SK-N-SH (cell line): ENCODE results near the gene TRAM2. TPM values are rescaled to one million over a fixed set of nuclear protein-coding genes. Genes with fewer than 3 reads are reported as not detected.
A peak's percentile ranks its signal among the peaks of the same experiment; 100 is the strongest.

ENCODE experiments used
- CHD2 ChIP-seq: fragments of 150-350 bp; IDR thresholded peaks from 2 replicates; pipeline ENCODE4 v1.6.1; 2018; ENCODE audit warnings: low read length; ENCODE audit not compliant: partially characterized antibody
- CTCF ChIP-seq: fragments of 200-600 bp; sonication (generic); IDR thresholded peaks from 2 replicates; pipeline ENCODE4 v1.6.1; 2017; ENCODE audit warnings: antibody characterized with exemption, mild to moderate bottlenecking, moderate library complexity
- ELF1 ChIP-seq: IDR thresholded peaks from 2 replicates; pipeline ENCODE4 v1.4.0; 2012
- EP300 ChIP-seq, 2 experiments: IDR thresholded peaks; 2 replicates each; pipeline versions ENCODE4 v1.4.0 to v1.6.1; 2012; ENCODE audit warnings: borderline replicate concordance in 1 of 2, low read depth in 1 of 2, low read length in 1 of 2
- EZH2phosphoT487 ChIP-seq: fragments of 200-600 bp; sonication (generic); IDR thresholded peaks from 2 replicates; pipeline ENCODE4 v1.6.1; 2017; ENCODE audit warnings: low read depth, mixed run types, mild to moderate bottlenecking, antibody characterized with exemption, moderate library complexity, borderline replicate concordance
- FOXJ3 ChIP-seq: sonication (generic); formaldehyde crosslinking; IDR thresholded peaks from 2 replicates; pipeline ENCODE4 v1.5.1; 2020; ENCODE audit warnings: mild to moderate bottlenecking, missing genetic modification reagents
- MAX ChIP-seq: IDR thresholded peaks from 2 replicates; pipeline ENCODE4 v1.4.0; 2012; ENCODE audit warnings: low read depth
- MEF2A ChIP-seq: IDR thresholded peaks from 2 replicates; pipeline ENCODE4 v1.4.0; 2012; ENCODE audit warnings: low read depth, borderline replicate concordance
- NRF1 ChIP-seq: IDR thresholded peaks from 2 replicates; pipeline ENCODE4 v1.6.1; 2012; ENCODE audit warnings: low read depth, mild to moderate bottlenecking, low read length
- PBX3 ChIP-seq: IDR thresholded peaks from 2 replicates; pipeline ENCODE4; 2012
- POLR2AphosphoS5 ChIP-seq: IDR thresholded peaks from 2 replicates; pipeline ENCODE4 v1.6.1; 2012; ENCODE audit warnings: low read depth, low read length
- RAD21 ChIP-seq: IDR thresholded peaks from 2 replicates; pipeline ENCODE4 v1.6.1; 2012; ENCODE audit warnings: mild to moderate bottlenecking, low read length
- RCOR1 ChIP-seq: fragments of 150-350 bp; IDR thresholded peaks from 2 replicates; pipeline ENCODE4 v1.6.1; 2017; ENCODE audit warnings: antibody characterized with exemption, low read length
- RFX5 ChIP-seq: IDR thresholded peaks from 2 replicates; pipeline ENCODE4 v1.6.1; 2012; ENCODE audit warnings: mild to moderate bottlenecking, improper control_type of control experiment, low read length
- RXRA ChIP-seq: IDR thresholded peaks from 2 replicates; pipeline ENCODE4 v1.4.0; 2012; ENCODE audit warnings: low read depth, mild to moderate bottlenecking, borderline replicate concordance
- SMC3 ChIP-seq: IDR thresholded peaks from 2 replicates; pipeline ENCODE4 v1.6.1; 2012; ENCODE audit warnings: low read depth, low read length, improper control_type of control experiment
- TAF1 ChIP-seq: IDR thresholded peaks from 2 replicates; pipeline ENCODE4 v1.6.1; 2012; ENCODE audit warnings: low read depth, mild to moderate bottlenecking, low read length, moderate library complexity, borderline replicate concordance
- USF2 ChIP-seq: fragments of 150-350 bp; IDR thresholded peaks from 2 replicates; pipeline ENCODE4 v1.6.1; 2017; ENCODE audit warnings: antibody characterized with exemption, low read length, low read depth, borderline replicate concordance
- ZBTB33 ChIP-seq: IDR thresholded peaks from 2 replicates; pipeline ENCODE4 v1.4.0; 2012; ENCODE audit warnings: low read depth, borderline replicate concordance
- polyA plus RNA-seq, 3 experiments: library from polyadenylated mRNA; depleted of rRNA; stranded (reverse); fragments of >200 nt; gene quantifications; 2 replicates each; pipeline ENCODE4 v1.2.3, GENCODE V29; 2012

TRAM2 gene
- polyA plus RNA-seq, 1 of the 3 experiments (the other 2 are of a cell fraction) = 26.4 TPM

- TF ChIP-seq RFX5 = no peak
- 0 out of 2 replicates have a peak, but pooled peaks have one; percentile 14 for TF ChIP-seq POLR2AphosphoS5
- no peak for TF ChIP-seq RAD21
- TF ChIP-seq CHD2 = no peak
- TF ChIP-seq TAF1 = no peak
- no peak for TF ChIP-seq MAX
- no peak for TF ChIP-seq FOXJ3 (CRISPR knock-in tag)
- no peak for TF ChIP-seq ZBTB33
- TF ChIP-seq RCOR1 = no peak
- TF ChIP-seq MEF2A = no peak
- no peak for TF ChIP-seq EP300 (IDR thresholded peaks at IDR 0.05; ENCODE audit: borderline replicate concordance in 1 of 2, low read depth in 1 of 2, low read length in 1 of 2)
- no peak; the same call in 1 of the 2 replicates for TF ChIP-seq ELF1
- TF ChIP-seq PBX3 = peak; percentile 66
- peak; percentile 18; the same call in 1 of the 2 replicates for TF ChIP-seq RXRA
- TF ChIP-seq CTCF = no peak
- no peak for TF ChIP-seq SMC3
- TF ChIP-seq USF2 = no peak
- TF ChIP-seq EZH2phosphoT487 = no peak
- TF ChIP-seq NRF1 = no peak
- TF ChIP-seq, all 33 proteins: peak for 9
Observed at GRCh38 chr6:52543729-52544601, 32.9 kb downstream of the TRAM2 start (continued).
